Natural killer cell (primary cell): ENCODE measurements around the gene IDE. TPM values are rescaled to one million over a fixed set of nuclear protein-coding genes. Genes with fewer than 3 reads are reported as not detected.
A peak's percentile ranks its signal among the peaks of the same experiment; 100 is the strongest.

Experiments used
- ATAC-seq, 3 donors: fragments of 150-1000 bp in 2 of 3; fragments of 200-7000 bp in 1 of 3; cut with Tn5 transposase; 1 replicate in 1 of 3; 2 replicates in 2 of 3; pipeline ENCODE4 v1.10.0; 2021; ENCODE audit warnings: mild to moderate bottlenecking in 2 of 3, moderate library complexity in 2 of 3
- DNase-seq, 2 donors: peaks; one replicate each; pipeline versions ENCODE4 v3.0.0 to v3.0.0-alpha.2; 2013 to 2021; ENCODE audit warnings: mixed read lengths in 1 of 2
- H3K27ac ChIP-seq: one replicate; pipeline ENCODE4 v1.5.1; 2013; ENCODE audit warnings: mild to moderate bottlenecking, low read length
- H3K27me3 ChIP-seq: one replicate; pipeline ENCODE4 v1.6.1; 2013; ENCODE audit warnings: low read length; ENCODE audit not compliant: control insufficient read depth, insufficient read depth
- H3K36me3 ChIP-seq: one replicate; pipeline ENCODE4 v1.6.1; 2013; ENCODE audit warnings: low read length; ENCODE audit not compliant: control insufficient read depth, insufficient read depth
- H3K4me1 ChIP-seq: one replicate; pipeline ENCODE4 v1.6.1; 2013; ENCODE audit warnings: low read length; ENCODE audit not compliant: control insufficient read depth, insufficient read depth
- H3K4me3 ChIP-seq: one replicate; pipeline ENCODE4 v1.5.1; 2013; ENCODE audit warnings: low read length
- H3K9me3 ChIP-seq: one replicate; pipeline ENCODE4 v1.6.1; 2013; ENCODE audit warnings: low read length; ENCODE audit not compliant: control insufficient read depth, insufficient read depth
- H3K27ac Mint-ChIP-seq, 2 donors: one replicate each; pipeline ENCODE4 v1.8.0; 2022; ENCODE audit warnings: mild to moderate bottlenecking in 2 of 2, mixed read lengths in 2 of 2, moderate library complexity in 1 of 2
- H3K27me3 Mint-ChIP-seq, 2 donors: one replicate each; pipeline ENCODE4 v1.8.0; 2022; ENCODE audit warnings: low read depth in 2 of 2, mixed read lengths in 2 of 2
- H3K36me3 Mint-ChIP-seq: one replicate; pipeline ENCODE4 v1.8.0; 2022; ENCODE audit warnings: mixed read lengths
- H3K4me1 Mint-ChIP-seq, 2 donors: one replicate each; pipeline ENCODE4 v1.8.0; 2022; ENCODE audit warnings: mixed read lengths in 2 of 2
- H3K4me3 Mint-ChIP-seq: one replicate; pipeline ENCODE4 v1.8.0; 2022; ENCODE audit warnings: mild to moderate bottlenecking, moderate library complexity, mixed read lengths
- H3K9me3 Mint-ChIP-seq, 2 donors: one replicate each; pipeline ENCODE4 v1.8.0; 2022; ENCODE audit warnings: mixed read lengths in 2 of 2
- WGBS: methylation state at CpG from one replicate; pipeline ENCODE4 v1.1.7; 2013; ENCODE audit warnings: missing lambda C conversion rate; ENCODE audit not compliant: insufficient coverage; 5-methylcytosine and 5-hydroxymethylcytosine counted together
- intact Hi-C: fragments of 100-400 bp; cut with micrococcal nuclease; formaldehyde crosslinking; loops from one replicate; pipeline ENCODE4 v1.14.2; 2022
- total RNA-seq, 4 donors: library from RNA; stranded (reverse); fragments of 120-200 nt in 1 of 4; gene quantifications; one replicate each; pipeline versions ENCODE4 v1.2.3 to v1.2.4, GENCODE V29; 2013 to 2022
- TF ChIP-seq, protein P1 (sequence below): fragments of 200-600 bp; IDR thresholded peaks from one replicate; pipeline ENCODE4 v1.8.0; 2022; ENCODE audit warnings: antibody characterized with exemption

IDE gene
- total RNA-seq, 3 donors from 2014 or later (not counting 1 experiment from before 2014, with no cell fraction given), result 18.2 to 23.5 (median 21.8) TPM

DNA sequence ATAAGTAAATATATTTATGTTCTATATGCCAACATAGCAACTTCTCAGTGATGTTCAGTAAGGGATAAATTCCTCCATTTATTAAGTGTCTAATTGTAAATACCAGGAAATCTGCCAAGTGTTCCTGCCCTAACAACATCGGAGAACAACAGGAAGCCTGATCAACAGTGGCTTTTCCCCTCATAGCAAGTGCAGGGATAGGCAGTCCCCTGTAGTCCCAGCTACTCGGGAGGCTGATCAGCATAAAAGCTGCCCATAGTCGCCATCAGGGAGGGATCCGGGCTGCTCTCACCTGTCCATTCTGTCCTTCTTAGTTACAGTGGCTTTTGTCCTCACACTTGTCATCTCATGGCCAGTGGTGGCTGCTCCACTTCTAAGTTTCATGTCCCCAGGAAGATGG is 141.3 kb downstream of the IDE start:
- intact Hi-C loops, result no loop called here
- H3K4me1 Mint-ChIP-seq, result no peaks in the 10 kb centered on the region
- TF ChIP-seq, protein P1, sequence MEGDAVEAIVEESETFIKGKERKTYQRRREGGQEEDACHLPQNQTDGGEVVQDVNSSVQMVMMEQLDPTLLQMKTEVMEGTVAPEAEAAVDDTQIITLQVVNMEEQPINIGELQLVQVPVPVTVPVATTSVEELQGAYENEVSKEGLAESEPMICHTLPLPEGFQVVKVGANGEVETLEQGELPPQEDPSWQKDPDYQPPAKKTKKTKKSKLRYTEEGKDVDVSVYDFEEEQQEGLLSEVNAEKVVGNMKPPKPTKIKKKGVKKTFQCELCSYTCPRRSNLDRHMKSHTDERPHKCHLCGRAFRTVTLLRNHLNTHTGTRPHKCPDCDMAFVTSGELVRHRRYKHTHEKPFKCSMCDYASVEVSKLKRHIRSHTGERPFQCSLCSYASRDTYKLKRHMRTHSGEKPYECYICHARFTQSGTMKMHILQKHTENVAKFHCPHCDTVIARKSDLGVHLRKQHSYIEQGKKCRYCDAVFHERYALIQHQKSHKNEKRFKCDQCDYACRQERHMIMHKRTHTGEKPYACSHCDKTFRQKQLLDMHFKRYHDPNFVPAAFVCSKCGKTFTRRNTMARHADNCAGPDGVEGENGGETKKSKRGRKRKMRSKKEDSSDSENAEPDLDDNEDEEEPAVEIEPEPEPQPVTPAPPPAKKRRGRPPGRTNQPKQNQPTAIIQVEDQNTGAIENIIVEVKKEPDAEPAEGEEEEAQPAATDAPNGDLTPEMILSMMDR, result no peak
- no peaks in the 10 kb centered on the region for H3K9me3 Mint-ChIP-seq
- H3K36me3 ChIP-seq, result no peaks in the 10 kb centered on the region
- H3K9me3 ChIP-seq, result no peaks in the 10 kb centered on the region
- DNase-seq (no peak), ATAC-seq (no peak)
- no peaks in the 10 kb centered on the region for H3K4me1 ChIP-seq
- H3K4me3 Mint-ChIP-seq, result no peak overlapping the region
- no peak overlapping the region for H3K4me3 ChIP-seq
- H3K27me3 Mint-ChIP-seq, result no peaks in the 10 kb centered on the region
- no peaks in the 10 kb centered on the region for H3K27me3 ChIP-seq
- WGBS, result 60% methylated on average over 4 of the region's 4 CpGs
- H3K27ac Mint-ChIP-seq, result no peak overlapping the region
- no peak overlapping the region for H3K27ac ChIP-seq
- H3K36me3 Mint-ChIP-seq, result no peaks in the 10 kb centered on the region

- H3K4me1 ChIP-seq, result no peaks in the 10 kb centered on the region
- WGBS, result 90% methylated on average over 6 of the region's 6 CpGs
- intact Hi-C loops, result no loop called here
Observed at GRCh38 chr10:92430103-92430502, 143.8 kb downstream of the IDE start.

DNA sequence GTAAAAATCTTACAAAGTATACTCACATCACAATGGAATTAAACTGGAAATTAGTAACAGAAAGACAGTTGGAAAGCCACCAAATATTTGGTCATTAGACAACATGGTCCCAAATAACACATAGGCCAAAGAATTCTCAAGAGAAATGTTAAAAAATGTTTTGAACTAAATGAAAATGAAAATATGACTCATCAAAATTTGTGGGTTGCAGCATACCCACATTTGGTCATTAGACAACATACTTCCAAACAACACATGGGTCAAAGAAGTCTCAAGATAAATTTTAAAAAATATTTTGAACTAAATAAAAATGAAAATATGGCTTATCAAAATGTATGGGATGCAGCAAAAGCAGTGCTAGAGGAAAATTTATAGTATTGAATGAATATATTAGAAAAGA is 152.3 kb downstream of the IDE start:
- Mint-ChIP-seq H3K4me1 (peaks cover 5 to 8% of the 10 kb centered on the region in 2 donors), H3K4me3 (no peak overlapping the region), H3K27ac (no peak overlapping the region), H3K27me3 (peaks cover 30 to 46% of the 10 kb centered on the region in 2 donors), H3K9me3 (no peaks in the 10 kb centered on the region), H3K36me3 (no peaks in the 10 kb centered on the region)
- no peak overlapping the region for H3K4me3 ChIP-seq
- ATAC-seq (no peak), DNase-seq (no peak)
- intact Hi-C loops, result no loop called here
- no peak overlapping the region for H3K27ac ChIP-seq
- H3K36me3 ChIP-seq, result no peaks in the 10 kb centered on the region
- no peaks in the 10 kb centered on the region for H3K9me3 ChIP-seq
- H3K27me3 ChIP-seq, result peaks cover 9% of the 10 kb centered on the region
- H3K4me1 ChIP-seq, result peaks cover 10% of the 10 kb centered on the region
- TF ChIP-seq, protein P1, result no peak

More at GRCh38 chr10:92430103-92430502, 143.8 kb downstream of the IDE start:
- Mint-ChIP-seq H3K36me3 (no peaks in the 10 kb centered on the region), H3K27ac (no peak overlapping the region), H3K4me3 (no peak overlapping the region), H3K9me3 (no peaks in the 10 kb centered on the region), H3K4me1 (no peaks in the 10 kb centered on the region), H3K27me3 (no peaks in the 10 kb centered on the region)
- Histone ChIP-seq H3K9me3 (no peaks in the 10 kb centered on the region), H3K27ac (no peak overlapping the region), H3K27me3 (no peaks in the 10 kb centered on the region), H3K4me3 (no peak overlapping the region), H3K36me3 (no peaks in the 10 kb centered on the region)
- no peak for DNase-seq
- ATAC-seq, result no peak
- TF ChIP-seq, protein P1, result no peak

DNA sequence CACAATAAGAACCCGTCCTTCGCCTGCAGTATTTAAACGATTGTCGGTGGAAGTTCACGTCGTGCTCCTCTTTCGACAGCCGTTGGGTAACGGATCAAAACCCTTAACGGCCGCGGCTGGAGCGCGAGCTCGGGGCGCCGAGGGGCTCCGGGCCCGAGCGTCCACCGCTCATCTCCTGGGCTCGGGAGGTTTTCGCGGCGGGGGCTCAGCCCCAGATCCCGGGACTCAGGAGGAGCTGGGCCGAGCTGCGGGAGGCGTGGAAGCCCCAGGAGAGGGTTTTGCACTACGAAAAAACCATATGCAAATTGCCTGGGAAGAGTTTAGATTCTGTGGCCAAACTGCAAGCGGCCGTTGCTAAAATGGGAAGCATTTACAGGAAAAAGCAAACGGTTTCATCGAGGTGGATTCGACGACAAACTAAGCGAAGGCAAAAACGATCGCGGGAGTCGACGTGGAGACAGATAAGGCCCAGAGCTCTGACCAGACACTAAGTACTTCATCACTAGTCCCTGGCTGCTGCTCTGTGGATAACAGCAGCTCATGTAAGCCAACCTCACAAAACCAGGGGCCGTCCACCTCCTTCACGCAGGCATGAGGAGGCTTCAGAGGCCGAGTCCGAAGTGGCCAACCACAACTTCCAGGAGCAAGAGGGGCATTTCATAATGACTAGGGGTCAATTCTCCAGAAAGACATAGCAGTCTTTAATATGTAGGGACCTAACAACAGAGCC is 153.2 kb downstream of the IDE start:
- ATAC-seq (peak in 1 of 3 donors; percentile 34), DNase-seq (no peak)
- H3K4me3 Mint-ChIP-seq, result peak overlapping the region; percentile 62
- H3K27ac Mint-ChIP-seq, result no peak overlapping the region
- 19% methylated on average over 46 of the region's 46 CpGs for WGBS
- TF ChIP-seq, protein P1, result no peak
- Histone ChIP-seq H3K4me3 (no peak overlapping the region), H3K4me1 (peaks cover 10% of the 10 kb centered on the region), H3K36me3 (no peaks in the 10 kb centered on the region), H3K27me3 (peaks cover 9% of the 10 kb centered on the region), H3K9me3 (no peaks in the 10 kb centered on the region), H3K27ac (no peak overlapping the region)
- H3K27me3 Mint-ChIP-seq, result peaks cover 33 to 53% of the 10 kb centered on the region in 2 donors
- intact Hi-C loops, result no loop called here
- H3K9me3 Mint-ChIP-seq, result no peaks in the 10 kb centered on the region
- H3K36me3 Mint-ChIP-seq, result no peaks in the 10 kb centered on the region
- peaks cover 5 to 8% of the 10 kb centered on the region in 2 donors for H3K4me1 Mint-ChIP-seq
